ENCODE measurements around the gene DTNB.
A peak's percentile ranks its signal among the peaks of the same experiment; 100 is the strongest.
"Not testable (repeated sequence)": the region's sequence is repeated elsewhere in the genome, so short reads cannot be mapped to it uniquely, and the experiment has no call there.

DTNB gene

GRCh38 chr2:25615920-25616319 lies 57.5 kb downstream of the DTNB start:
- Mint-ChIP-seq H3K36me3 (ENCODE audit: insufficient read depth) (peaks cover 3% of the 10 kb centered on the region), H3K4me1 (no peaks in the 10 kb centered on the region), H3K27ac (ENCODE audit: low read depth) (no peak overlapping the region), H3K27me3 (no peaks in the 10 kb centered on the region), H3K9me3 (no peaks in the 10 kb centered on the region), H3K4me3 (no peak overlapping the region)
- no peak for DNase-seq (ENCODE audit: low spot score in 2 of 2)
- no peak for ATAC-seq (replicated peaks; ENCODE audit: extremely low read depth, poor library complexity, severe bottlenecking)

GRCh38 chr2:25615386-25615785 lies 58.0 kb downstream of the DTNB start:
- Mint-ChIP-seq H3K27ac (ENCODE audit: low read depth) (no peak overlapping the region), H3K4me1 (no peaks in the 10 kb centered on the region), H3K27me3 (no peaks in the 10 kb centered on the region), H3K36me3 (ENCODE audit: insufficient read depth) (peaks cover 3% of the 10 kb centered on the region), H3K4me3 (no peak overlapping the region), H3K9me3 (no peaks in the 10 kb centered on the region)
- DNase-seq (ENCODE audit: low spot score in 2 of 2), result no peak
- ATAC-seq (replicated peaks; ENCODE audit: extremely low read depth, poor library complexity, severe bottlenecking), result no peak

GRCh38 chr2:25614711-25615110 lies 58.7 kb downstream of the DTNB start:
- H3K9me3 Mint-ChIP-seq, result no peaks in the 10 kb centered on the region
- H3K4me3 Mint-ChIP-seq, result no peak overlapping the region
- H3K4me1 Mint-ChIP-seq, result no peaks in the 10 kb centered on the region
- no peak overlapping the region for H3K27ac Mint-ChIP-seq (ENCODE audit: low read depth)
- H3K36me3 Mint-ChIP-seq (ENCODE audit: insufficient read depth), result no peaks in the 10 kb centered on the region
- ATAC-seq (replicated peaks; ENCODE audit: extremely low read depth, poor library complexity, severe bottlenecking), result no peak
- DNase-seq (ENCODE audit: low spot score in 2 of 2), result no peak
- H3K27me3 Mint-ChIP-seq, result no peaks in the 10 kb centered on the region

DNA sequence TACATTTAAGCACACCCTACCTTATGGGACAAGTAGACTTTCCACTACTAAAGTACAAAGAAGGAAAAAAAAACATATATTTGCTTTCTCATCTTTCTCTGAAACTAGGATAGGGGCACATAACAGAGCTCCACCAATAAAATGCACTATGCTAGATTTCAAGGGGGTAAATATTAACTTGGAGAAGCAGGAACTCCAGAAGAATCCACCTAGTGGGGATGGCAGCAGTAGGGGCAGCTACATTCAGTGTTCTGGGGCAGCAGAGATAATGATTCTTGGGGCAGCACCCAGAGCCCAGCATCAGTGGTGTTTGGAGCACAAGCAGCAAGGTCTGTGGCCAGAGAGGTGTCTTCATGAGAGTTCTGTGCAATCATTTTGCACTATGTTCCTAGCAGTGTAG lies 64.7 kb downstream of the DTNB start:
- no peak for ATAC-seq (replicated peaks; ENCODE audit: extremely low read depth, poor library complexity, severe bottlenecking)
- Mint-ChIP-seq H3K4me1 (no peaks in the 10 kb centered on the region), H3K36me3 (ENCODE audit: insufficient read depth) (no peaks in the 10 kb centered on the region), H3K27me3 (no peaks in the 10 kb centered on the region), H3K27ac (ENCODE audit: low read depth) (no peak overlapping the region), H3K9me3 (no peaks in the 10 kb centered on the region), H3K4me3 (no peak overlapping the region)
- no peak for DNase-seq (ENCODE audit: low spot score in 2 of 2)

DNA sequence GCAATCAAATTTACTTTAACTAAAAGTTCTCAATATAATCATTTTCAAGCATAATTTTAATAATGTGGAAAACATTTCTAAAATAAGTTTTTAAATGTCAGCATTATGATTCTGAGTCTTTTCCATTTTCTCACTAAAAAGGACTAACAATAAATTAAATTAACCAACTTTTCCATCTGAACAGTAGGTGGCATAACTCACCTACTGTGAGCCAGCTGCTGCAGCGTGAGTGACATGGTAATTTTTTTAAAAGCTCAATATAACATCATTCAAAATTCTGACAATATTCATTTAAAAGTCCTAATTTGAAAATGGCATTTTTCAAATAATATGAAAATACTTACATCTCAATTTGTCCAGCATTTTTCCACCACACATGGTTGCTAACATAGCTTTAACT lies 66.5 kb downstream of the DTNB start:
- ATAC-seq (replicated peaks; ENCODE audit: extremely low read depth, poor library complexity, severe bottlenecking), result no peak
- Mint-ChIP-seq H3K4me1 (no peaks in the 10 kb centered on the region), H3K9me3 (no peaks in the 10 kb centered on the region), H3K4me3 (no peak overlapping the region), H3K27me3 (no peaks in the 10 kb centered on the region), H3K36me3 (ENCODE audit: insufficient read depth) (no peaks in the 10 kb centered on the region), H3K27ac (ENCODE audit: low read depth) (no peak overlapping the region)
- no peak for DNase-seq (ENCODE audit: low spot score in 2 of 2)

DNA sequence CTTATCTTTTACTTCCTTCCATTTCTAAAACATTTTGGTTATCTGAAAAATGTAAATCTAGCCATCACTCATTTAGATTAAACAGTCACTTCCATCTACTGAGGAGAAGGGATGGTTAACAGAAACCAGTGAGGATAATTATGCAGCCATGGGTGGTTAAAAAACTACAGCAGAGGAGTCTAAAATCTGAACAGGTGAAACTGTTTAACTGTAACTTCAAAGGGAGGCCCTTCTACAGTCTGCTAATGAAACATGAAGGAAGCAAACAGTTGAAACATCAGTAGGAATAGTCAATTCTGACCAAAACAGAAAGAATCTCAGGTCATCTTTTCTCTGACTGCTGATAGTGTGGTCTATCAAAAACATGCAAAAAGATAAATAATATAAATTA lies 71.0 kb downstream of the DTNB start:
- Mint-ChIP-seq H3K9me3 (no peaks in the 10 kb centered on the region), H3K27me3 (no peaks in the 10 kb centered on the region), H3K4me3 (no peak overlapping the region), H3K27ac (ENCODE audit: low read depth) (no peak overlapping the region), H3K4me1 (no peaks in the 10 kb centered on the region), H3K36me3 (ENCODE audit: insufficient read depth) (no peaks in the 10 kb centered on the region)
- no peak for DNase-seq (ENCODE audit: low spot score in 2 of 2)
- no peak for ATAC-seq (replicated peaks; ENCODE audit: extremely low read depth, poor library complexity, severe bottlenecking)

GRCh38 chr2:25601711-25602332 lies 71.6 kb downstream of the DTNB start:
- ATAC-seq (replicated peaks; ENCODE audit: extremely low read depth, poor library complexity, severe bottlenecking); H3K36me3 Mint-ChIP-seq (ENCODE audit: insufficient read depth); H3K27ac Mint-ChIP-seq (ENCODE audit: low read depth); H3K27me3 Mint-ChIP-seq; H3K9me3 Mint-ChIP-seq; H3K4me3 Mint-ChIP-seq; H3K4me1 Mint-ChIP-seq; DNase-seq (ENCODE audit: low spot score in 2 of 2): not testable (repeated sequence)

- Mint-ChIP-seq H3K36me3 (ENCODE audit: insufficient read depth) (no peaks in the 10 kb centered on the region), H3K4me1 (no peaks in the 10 kb centered on the region), H3K9me3 (no peaks in the 10 kb centered on the region), H3K27me3 (no peaks in the 10 kb centered on the region), H3K4me3 (no peak overlapping the region), H3K27ac (ENCODE audit: low read depth) (peak overlapping the region; percentile 19)
- no peak for ATAC-seq (replicated peaks; ENCODE audit: extremely low read depth, poor library complexity, severe bottlenecking)
- DNase-seq (ENCODE audit: low spot score in 2 of 2), result no peak
Measured at GRCh38 chr2:25598911-25599310, 74.5 kb downstream of the DTNB start.

GRCh38 chr2:25598332-25598731 lies 75.0 kb downstream of the DTNB start:
- Mint-ChIP-seq H3K9me3 (no peaks in the 10 kb centered on the region), H3K4me1 (no peaks in the 10 kb centered on the region), H3K36me3 (ENCODE audit: insufficient read depth) (no peaks in the 10 kb centered on the region), H3K27ac (ENCODE audit: low read depth) (peak overlapping the region; percentile 19), H3K4me3 (no peak overlapping the region), H3K27me3 (no peaks in the 10 kb centered on the region)
- no peak for DNase-seq (ENCODE audit: low spot score in 2 of 2)
- no peak for ATAC-seq (replicated peaks; ENCODE audit: extremely low read depth, poor library complexity, severe bottlenecking)

DNA sequence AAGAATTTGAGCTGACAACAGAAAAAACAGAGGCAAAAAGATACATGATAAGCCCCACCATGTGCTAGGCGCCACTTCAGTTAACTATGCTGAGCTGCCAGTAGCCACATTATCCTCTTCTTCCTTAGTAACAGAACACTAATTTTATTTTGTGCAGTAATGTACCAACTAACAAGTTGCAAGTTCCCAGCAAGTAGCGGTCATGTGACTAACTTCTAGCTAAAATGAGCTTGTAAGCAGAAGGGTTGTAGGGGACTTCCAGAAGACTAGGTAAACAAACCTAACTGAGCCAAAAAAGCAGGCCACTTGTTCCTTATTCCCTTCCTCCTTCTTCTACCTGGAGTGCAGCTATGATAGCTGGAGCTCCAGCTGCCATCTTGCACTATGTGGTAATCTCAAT lies 75.5 kb downstream of the DTNB start:
- H3K4me3 Mint-ChIP-seq, result no peak overlapping the region
- ATAC-seq (replicated peaks; ENCODE audit: extremely low read depth, poor library complexity, severe bottlenecking) (no peak), DNase-seq (ENCODE audit: low spot score in 2 of 2) (no peak)
- no peaks in the 10 kb centered on the region for H3K36me3 Mint-ChIP-seq (ENCODE audit: insufficient read depth)
- no peak overlapping the region for H3K27ac Mint-ChIP-seq (ENCODE audit: low read depth)
- H3K27me3 Mint-ChIP-seq, result no peaks in the 10 kb centered on the region
- H3K4me1 Mint-ChIP-seq, result no peaks in the 10 kb centered on the region
- no peaks in the 10 kb centered on the region for H3K9me3 Mint-ChIP-seq

- Mint-ChIP-seq H3K4me1 (no peaks in the 10 kb centered on the region), H3K27me3 (no peaks in the 10 kb centered on the region), H3K4me3 (no peak overlapping the region), H3K27ac (ENCODE audit: low read depth) (no peak overlapping the region), H3K9me3 (no peaks in the 10 kb centered on the region), H3K36me3 (ENCODE audit: insufficient read depth) (peaks cover 2% of the 10 kb centered on the region)
- DNase-seq (ENCODE audit: low spot score in 2 of 2) (no peak), ATAC-seq (replicated peaks; ENCODE audit: extremely low read depth, poor library complexity, severe bottlenecking) (no peak)
Measured at GRCh38 chr2:25596516-25597244, 76.7 kb downstream of the DTNB start.

DNA sequence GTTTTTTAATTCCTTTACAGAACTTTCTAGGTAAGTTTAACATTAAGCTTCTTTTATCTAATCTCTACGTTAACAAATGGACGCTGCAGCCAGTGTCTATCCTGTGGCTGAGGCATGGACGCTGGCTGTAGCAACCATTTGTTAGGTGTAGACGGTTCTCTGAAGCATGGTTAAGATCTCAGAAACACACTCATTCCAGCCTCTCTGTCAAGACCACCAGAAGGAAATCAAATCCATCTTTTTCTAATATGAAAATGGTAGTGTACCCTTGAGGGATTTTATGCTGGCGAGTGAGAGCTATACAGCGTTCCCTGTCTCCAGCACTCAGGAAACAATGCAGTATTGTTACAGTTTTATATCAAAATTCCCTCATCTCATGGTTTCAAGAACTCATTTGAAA lies 78.0 kb downstream of the DTNB start:
- no peak for ATAC-seq (replicated peaks; ENCODE audit: extremely low read depth, poor library complexity, severe bottlenecking)
- no peaks in the 10 kb centered on the region for H3K9me3 Mint-ChIP-seq
- H3K27ac Mint-ChIP-seq (ENCODE audit: low read depth), result no peak overlapping the region

DNA sequence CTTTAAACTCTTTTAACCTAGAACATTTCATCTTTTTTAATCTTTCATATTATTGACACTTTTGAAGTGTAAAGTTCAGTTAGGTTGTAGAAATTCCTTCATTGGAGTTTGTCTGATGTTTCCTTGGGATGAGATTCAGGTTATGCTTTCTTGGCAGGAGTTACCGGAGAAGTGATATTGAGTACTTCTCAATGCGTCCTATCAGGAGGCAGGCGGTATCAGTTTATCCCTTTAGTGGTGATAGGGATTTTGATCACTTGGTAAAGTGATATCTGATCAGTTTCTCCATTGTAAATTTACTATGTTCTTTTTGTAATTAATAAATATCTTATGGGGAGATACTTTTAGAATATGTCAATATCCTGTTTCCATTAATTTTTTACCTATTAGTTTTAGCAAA lies 78.4 kb downstream of the DTNB start:
- H3K9me3 Mint-ChIP-seq, result no peaks in the 10 kb centered on the region
- DNase-seq (ENCODE audit: low spot score in 2 of 2), result no peak
- no peaks in the 10 kb centered on the region for H3K27me3 Mint-ChIP-seq
- H3K27ac Mint-ChIP-seq (ENCODE audit: low read depth), result no peak overlapping the region
- no peak for ATAC-seq (replicated peaks; ENCODE audit: extremely low read depth, poor library complexity, severe bottlenecking)
- H3K36me3 Mint-ChIP-seq (ENCODE audit: insufficient read depth), result peaks cover 2% of the 10 kb centered on the region
- H3K4me1 Mint-ChIP-seq, result no peaks in the 10 kb centered on the region
- no peak overlapping the region for H3K4me3 Mint-ChIP-seq

More for the DNA sequence above, 78.0 kb downstream of the DTNB start:
- DNase-seq (ENCODE audit: low spot score in 2 of 2), result no peak
- Mint-ChIP-seq H3K36me3 (ENCODE audit: insufficient read depth) (peaks cover 2% of the 10 kb centered on the region), H3K4me3 (no peak overlapping the region), H3K27me3 (no peaks in the 10 kb centered on the region), H3K4me1 (no peaks in the 10 kb centered on the region)

Data from central memory CD8-positive, alpha-beta T cell (primary cell).